ENCODE measurements around the gene CFAP43. TPM values are rescaled to one million over a fixed set of nuclear protein-coding genes. Genes with fewer than 3 reads are reported as not detected.

The CFAP43 gene
- total and polyA plus RNA-seq, 2 donors (not counting 1 experiment from before 2014, with no cell fraction given): 0.12 TPM; not detected in 1

- intact Hi-C loops (cut with micrococcal nuclease): no loop called here
- H2AFZ ChIP-seq (ENCODE audit: insufficient read depth, low read depth, low read length, poor library complexity, severe bottlenecking): no peak overlapping the region
- no peak for TF ChIP-seq CTCF (IDR thresholded peaks at IDR 0.05)
- no peak for TF ChIP-seq EZH2 (IDR thresholded peaks at IDR 0.05; ENCODE audit: borderline replicate concordance, insufficient read depth, low read depth, low read length, poor library complexity, severe bottlenecking)
- no peaks in the 10 kb centered on the region for H3K4me1 ChIP-seq (ENCODE audit: control insufficient read depth in 2 of 2, insufficient read depth in 2 of 2, low read length in 2 of 2)
- no CpG with 5 or more reads among the region's 1 CpG for WGBS (ENCODE audit: insufficient coverage)
- no peak for ATAC-seq (ENCODE audit: low read depth)
- no peaks in the 10 kb centered on the region for H3K79me2 ChIP-seq (ENCODE audit: control insufficient read depth, insufficient read depth, low read length)
- no peak overlapping the region for H3K4me3 ChIP-seq (ENCODE audit: control extremely low read depth in 1 of 5, extremely low read depth in 1 of 5, insufficient read depth in 1 of 5, low read depth in 2 of 5, low read length in 4 of 5)
- ChIA-PET POLR2A (no interaction called here), CTCF (interaction anchor here (1.8 kb wide), 1 partner anchor 8 kb away, joined by 7 read pairs; the partner anchor contains the start of gene SFR1)
- no peak for DNase-seq
- peaks cover 0 to 10% (median 3%) of the 10 kb centered on the region in 4 experiments for H3K27me3 ChIP-seq (replicated peaks in 1 of 4; ENCODE audit: control extremely low read depth in 1 of 4, control insufficient read depth in 3 of 4, insufficient read depth in 4 of 4, low read length in 3 of 4)
- Mint-ChIP-seq H3K4me3 (no peak overlapping the region), H3K27me3 (peaks cover 20% of the 10 kb centered on the region), H3K4me1 (no peaks in the 10 kb centered on the region), H3K27ac (no peak overlapping the region), H3K9me3 (ENCODE audit: insufficient read depth) (no peaks in the 10 kb centered on the region)
- no peak overlapping the region for H3K9ac ChIP-seq (ENCODE audit: low read length)
- H3K27ac ChIP-seq (ENCODE audit: low read length in 2 of 2): no peak overlapping the region
- H3K4me2 ChIP-seq (replicated peaks; ENCODE audit: low read depth, low read length, poor library complexity, severe bottlenecking): no peak overlapping the region
- no peaks in the 10 kb centered on the region for H3K36me3 ChIP-seq (replicated peaks in 1 of 2; ENCODE audit: control extremely low read depth in 1 of 2, control insufficient read depth in 1 of 2, extremely low read depth in 1 of 2, insufficient read depth in 2 of 2, low read length in 1 of 2)
- H4K20me1 ChIP-seq (ENCODE audit: control insufficient read depth, insufficient read depth, low read length, poor library complexity, severe bottlenecking): no peaks in the 10 kb centered on the region
- H3K9me3 ChIP-seq (ENCODE audit: control extremely low read depth in 1 of 3, control insufficient read depth in 2 of 3, insufficient read depth in 1 of 3, low read length in 2 of 3): no peaks in the 10 kb centered on the region
Observed at GRCh38 chr10:104113376-104113956, 118.7 kb downstream of the CFAP43 start.

- no peak overlapping the region for H3K27ac ChIP-seq (ENCODE audit: low read length in 2 of 2)
- H3K4me2 ChIP-seq (replicated peaks; ENCODE audit: low read depth, low read length, poor library complexity, severe bottlenecking): no peak overlapping the region
- no peak overlapping the region for H3K4me3 ChIP-seq (ENCODE audit: control extremely low read depth in 1 of 5, extremely low read depth in 1 of 5, insufficient read depth in 1 of 5, low read depth in 2 of 5, low read length in 4 of 5)
- H3K4me1 Mint-ChIP-seq: no peaks in the 10 kb centered on the region
- no peaks in the 10 kb centered on the region for H3K79me2 ChIP-seq (ENCODE audit: control insufficient read depth, insufficient read depth, low read length)
- H4K20me1 ChIP-seq (ENCODE audit: control insufficient read depth, insufficient read depth, low read length, poor library complexity, severe bottlenecking): no peaks in the 10 kb centered on the region
- WGBS (ENCODE audit: insufficient coverage): no CpG with 5 or more reads among the region's 3 CpGs
- intact Hi-C loops (cut with micrococcal nuclease): no loop called here
- no peak for ATAC-seq (ENCODE audit: low read depth)
- H3K4me1 ChIP-seq (ENCODE audit: control insufficient read depth in 2 of 2, insufficient read depth in 2 of 2, low read length in 2 of 2): no peaks in the 10 kb centered on the region
- no peak overlapping the region for H3K4me3 Mint-ChIP-seq
- H3K27ac Mint-ChIP-seq: no peak overlapping the region
- no peaks in the 10 kb centered on the region for H3K9me3 ChIP-seq (ENCODE audit: control extremely low read depth in 1 of 3, control insufficient read depth in 2 of 3, insufficient read depth in 1 of 3, low read length in 2 of 3)
- no peaks in the 10 kb centered on the region for H3K9me3 Mint-ChIP-seq (ENCODE audit: insufficient read depth)
- H3K9ac ChIP-seq (ENCODE audit: low read length): no peak overlapping the region
- ChIA-PET POLR2A (no interaction called here), CTCF (no interaction called here)
- H3K27me3 Mint-ChIP-seq: peaks cover 20% of the 10 kb centered on the region
- peaks cover 0 to 10% (median 3%) of the 10 kb centered on the region in 4 experiments for H3K27me3 ChIP-seq (replicated peaks in 1 of 4; ENCODE audit: control extremely low read depth in 1 of 4, control insufficient read depth in 3 of 4, insufficient read depth in 4 of 4, low read length in 3 of 4)
- no peaks in the 10 kb centered on the region for H3K36me3 ChIP-seq (replicated peaks in 1 of 2; ENCODE audit: control extremely low read depth in 1 of 2, control insufficient read depth in 1 of 2, extremely low read depth in 1 of 2, insufficient read depth in 2 of 2, low read length in 1 of 2)
- no peak for DNase-seq
- TF ChIP-seq EZH2 (IDR thresholded peaks at IDR 0.05; ENCODE audit: borderline replicate concordance, insufficient read depth, low read depth, low read length, poor library complexity, severe bottlenecking) (no peak), CTCF (IDR thresholded peaks at IDR 0.05) (no peak)
- no peak overlapping the region for H2AFZ ChIP-seq (ENCODE audit: insufficient read depth, low read depth, low read length, poor library complexity, severe bottlenecking)
Observed at GRCh38 chr10:104109908-104110662, 122.1 kb downstream of the CFAP43 start.
